GM18505 (cell line): Measurements from ENCODE around the gene ADCY9.

ENCODE experiments used
- ATAC-seq: cut with Tn5 transposase; IDR thresholded peaks from one replicate; pipeline ENCODE4 v1.9.1; 2021; ENCODE audit not compliant: unreplicated experiment
- POLR2A ChIP-seq: IDR thresholded peaks from 4 replicates; pipeline ENCODE4 v1.6.1; 2011; ENCODE audit warnings: borderline replicate concordance; ENCODE audit not compliant: insufficient read depth, insufficient read length; ENCODE audit errors: extremely low read depth

ADCY9 gene

GRCh38 chr16:4011940-4012629 is 104.2 kb downstream of the ADCY9 start:
- ATAC-seq = no peak
- no peak for TF ChIP-seq POLR2A

- ATAC-seq = no peak
- no peak for TF ChIP-seq POLR2A
These were observed 104.9 kb downstream of the ADCY9 start for GRCh38 chr16:4011225-4011939.

- no peak for ATAC-seq
- no peak for TF ChIP-seq POLR2A
These were observed 105.8 kb downstream of the ADCY9 start for GRCh38 chr16:4010225-4011158.

GRCh38 chr16:4009177-4009576 is 107.1 kb downstream of the ADCY9 start:
- TF ChIP-seq POLR2A = no peak
- no peak for ATAC-seq

GRCh38 chr16:4008116-4008515 is 108.1 kb downstream of the ADCY9 start:
- TF ChIP-seq POLR2A = no peak
- no peak for ATAC-seq

- no peak for ATAC-seq
- TF ChIP-seq POLR2A = no peak
These were observed 109.7 kb downstream of the ADCY9 start for GRCh38 chr16:4006397-4006999.

GRCh38 chr16:4005731-4006130 is 110.5 kb downstream of the ADCY9 start:
- no peak for ATAC-seq
- TF ChIP-seq POLR2A = no peak

GRCh38 chr16:4005281-4005680 is 111.0 kb downstream of the ADCY9 start:
- no peak for ATAC-seq
- no peak for TF ChIP-seq POLR2A

- ATAC-seq = no peak
- no peak for TF ChIP-seq POLR2A
These were observed 112.0 kb downstream of the ADCY9 start for GRCh38 chr16:4004206-4004605.

GRCh38 chr16:4003576-4003975 is 112.7 kb downstream of the ADCY9 start:
- TF ChIP-seq POLR2A = no peak
- no peak for ATAC-seq

GRCh38 chr16:4003166-4003565 is 113.1 kb downstream of the ADCY9 start:
- ATAC-seq = no peak
- no peak for TF ChIP-seq POLR2A

GRCh38 chr16:4002121-4002520 is 114.1 kb downstream of the ADCY9 start:
- no peak for TF ChIP-seq POLR2A
- ATAC-seq = no peak
